ENCODE results near the gene FILIP1. TPM values are rescaled to one million over a fixed set of nuclear protein-coding genes. Genes with fewer than 3 reads are reported as not detected.

Gene FILIP1
- 43.7 TPM for total RNA-seq
- polyA plus RNA-seq = 25.5 TPM

GRCh38 chr6:75493400-75494064, at the start of gene FILIP1:
TSS of gene FILIP1 (minus strand) at chr6:75493800. CDS start at chr6:75414972, 78,828 bp downstream.
- Histone ChIP-seq H3K36me3 (ENCODE audit: insufficient read depth) (no peaks in the 10 kb centered on the region), H3K4me3 (ENCODE audit: low read depth, low read length) (peak within 1 kb of the TSS; percentile 47), H3K27ac (ENCODE audit: low read depth) (no peak within 1 kb of the TSS), H3K4me1 (ENCODE audit: insufficient read depth) (peaks cover 2% of the 10 kb centered on the region)
- DNase-seq (ENCODE audit: extremely low spot score) = peak; percentile 57
- WGBS = 12% methylated on average over 10 of the region's 10 CpGs

GRCh38 chr6:75543311-75543710, 49.7 kb upstream of the FILIP1 start:
- no peaks in the 10 kb centered on the region for H3K4me1 ChIP-seq (ENCODE audit: insufficient read depth)
- H3K27ac ChIP-seq (ENCODE audit: low read depth) = no peak overlapping the region
- DNase-seq (ENCODE audit: extremely low spot score) = no peak
- WGBS = 98% methylated on average over 2 of the region's 2 CpGs
- H3K36me3 ChIP-seq (ENCODE audit: insufficient read depth) = no peaks in the 10 kb centered on the region
- no peak overlapping the region for H3K4me3 ChIP-seq (ENCODE audit: low read depth, low read length)

GRCh38 chr6:75539136-75539535, 45.5 kb upstream of the FILIP1 start:
- Histone ChIP-seq H3K27ac (ENCODE audit: low read depth) (no peak overlapping the region), H3K4me1 (ENCODE audit: insufficient read depth) (no peaks in the 10 kb centered on the region), H3K36me3 (ENCODE audit: insufficient read depth) (no peaks in the 10 kb centered on the region), H3K4me3 (ENCODE audit: low read depth, low read length) (no peak overlapping the region)
- DNase-seq (ENCODE audit: extremely low spot score) = no peak
- WGBS = 35% methylated on average over 4 of the region's 4 CpGs

- no peaks in the 10 kb centered on the region for H3K4me1 ChIP-seq (ENCODE audit: insufficient read depth)
- H3K4me3 ChIP-seq (ENCODE audit: low read depth, low read length) = no peak overlapping the region
- H3K36me3 ChIP-seq (ENCODE audit: insufficient read depth) = no peaks in the 10 kb centered on the region
- H3K27ac ChIP-seq (ENCODE audit: low read depth) = no peak overlapping the region
- 81% methylated on average over 1 of the region's 1 CpG for WGBS
- no peak for DNase-seq (ENCODE audit: extremely low spot score)
These were observed 38.9 kb upstream of the FILIP1 start for GRCh38 chr6:75532521-75532920.

- no peaks in the 10 kb centered on the region for H3K4me1 ChIP-seq (ENCODE audit: insufficient read depth)
- no peak overlapping the region for H3K4me3 ChIP-seq (ENCODE audit: low read depth, low read length)
- no peak overlapping the region for H3K27ac ChIP-seq (ENCODE audit: low read depth)
- no peak for DNase-seq (ENCODE audit: extremely low spot score)
- 36% methylated on average over 1 of the region's 1 CpG for WGBS
- H3K36me3 ChIP-seq (ENCODE audit: insufficient read depth) = peaks cover 1% of the 10 kb centered on the region
These were observed 37.6 kb upstream of the FILIP1 start for GRCh38 chr6:75531174-75531573.

- H3K4me1 ChIP-seq (ENCODE audit: insufficient read depth) = no peaks in the 10 kb centered on the region
- H3K36me3 ChIP-seq (ENCODE audit: insufficient read depth) = peaks cover 2% of the 10 kb centered on the region
- WGBS = 68% methylated on average over 4 of the region's 4 CpGs
- DNase-seq (ENCODE audit: extremely low spot score) = no peak
- no peak overlapping the region for H3K27ac ChIP-seq (ENCODE audit: low read depth)
- H3K4me3 ChIP-seq (ENCODE audit: low read depth, low read length) = no peak overlapping the region
These were observed 37.1 kb upstream of the FILIP1 start for GRCh38 chr6:75530696-75531095.

- Histone ChIP-seq H3K4me1 (ENCODE audit: insufficient read depth) (no peaks in the 10 kb centered on the region), H3K27ac (ENCODE audit: low read depth) (no peak overlapping the region), H3K4me3 (ENCODE audit: low read depth, low read length) (no peak overlapping the region), H3K36me3 (ENCODE audit: insufficient read depth) (peaks cover 2% of the 10 kb centered on the region)
- no peak for DNase-seq (ENCODE audit: extremely low spot score)
- 84% methylated on average over 2 of the region's 2 CpGs for WGBS
These were observed 34.8 kb upstream of the FILIP1 start for GRCh38 chr6:75528423-75528822.

- DNase-seq (ENCODE audit: extremely low spot score) = peak; percentile 18
- 12% methylated on average over 4 of the region's 4 CpGs for WGBS
- no peak overlapping the region for H3K4me3 ChIP-seq (ENCODE audit: low read depth, low read length)
- H3K36me3 ChIP-seq (ENCODE audit: insufficient read depth) = peaks cover 2% of the 10 kb centered on the region
- no peaks in the 10 kb centered on the region for H3K4me1 ChIP-seq (ENCODE audit: insufficient read depth)
- H3K27ac ChIP-seq (ENCODE audit: low read depth) = no peak overlapping the region
These were observed 33.0 kb upstream of the FILIP1 start for GRCh38 chr6:75526502-75527127.

- 96% methylated on average over 3 of the region's 3 CpGs for whole genome bisulfite sequencing
- Histone ChIP-seq H3K36me3 (ENCODE audit: insufficient read depth) (peaks cover 2% of the 10 kb centered on the region), H3K4me3 (ENCODE audit: low read depth, low read length) (no peak overlapping the region), H3K4me1 (ENCODE audit: insufficient read depth) (no peaks in the 10 kb centered on the region), H3K27ac (ENCODE audit: low read depth) (no peak overlapping the region)
- no peak for DNase-seq (ENCODE audit: extremely low spot score)
These were observed 32.1 kb upstream of the FILIP1 start for GRCh38 chr6:75525682-75526081.

GRCh38 chr6:75524322-75524972, 30.8 kb upstream of the FILIP1 start:
- Histone ChIP-seq H3K4me1 (ENCODE audit: insufficient read depth) (no peaks in the 10 kb centered on the region), H3K27ac (ENCODE audit: low read depth) (no peak overlapping the region), H3K4me3 (ENCODE audit: low read depth, low read length) (no peak overlapping the region), H3K36me3 (ENCODE audit: insufficient read depth) (peaks cover 2% of the 10 kb centered on the region)
- DNase-seq (ENCODE audit: extremely low spot score) = peak; percentile 47
- 9% methylated on average over 9 of the region's 9 CpGs for WGBS

- H3K4me1 ChIP-seq (ENCODE audit: insufficient read depth) = no peaks in the 10 kb centered on the region
- no peaks in the 10 kb centered on the region for H3K36me3 ChIP-seq (ENCODE audit: insufficient read depth)
- DNase-seq (ENCODE audit: extremely low spot score) = no peak
- H3K4me3 ChIP-seq (ENCODE audit: low read depth, low read length) = no peak overlapping the region
- no peak overlapping the region for H3K27ac ChIP-seq (ENCODE audit: low read depth)
- 36% methylated on average over 2 of the region's 2 CpGs for WGBS
These were observed 23.2 kb upstream of the FILIP1 start for GRCh38 chr6:75516757-75517156.

GRCh38 chr6:75512591-75512990, 19.0 kb upstream of the FILIP1 start:
- 53% methylated on average over 2 of the region's 2 CpGs for WGBS
- Histone ChIP-seq H3K4me1 (ENCODE audit: insufficient read depth) (no peaks in the 10 kb centered on the region), H3K4me3 (ENCODE audit: low read depth, low read length) (no peak overlapping the region), H3K36me3 (ENCODE audit: insufficient read depth) (no peaks in the 10 kb centered on the region), H3K27ac (ENCODE audit: low read depth) (no peak overlapping the region)
- no peak for DNase-seq (ENCODE audit: extremely low spot score)

GRCh38 chr6:75505424-75505823, 11.8 kb upstream of the FILIP1 start:
- WGBS = 83% methylated on average over 2 of the region's 2 CpGs
- no peak overlapping the region for H3K4me3 ChIP-seq (ENCODE audit: low read depth, low read length)
- H3K27ac ChIP-seq (ENCODE audit: low read depth) = no peak overlapping the region
- no peak for DNase-seq (ENCODE audit: extremely low spot score)
- H3K4me1 ChIP-seq (ENCODE audit: insufficient read depth) = no peaks in the 10 kb centered on the region
- H3K36me3 ChIP-seq (ENCODE audit: insufficient read depth) = no peaks in the 10 kb centered on the region

All from urinary bladder (tissue), 4 donors.